ENCODE measurements around the gene UCKL1.

Gene UCKL1

GRCh38 chr20:63891061-63892002 lies 64.9 kb downstream of the UCKL1 start:
- Mint-ChIP-seq H3K27ac (no peak overlapping the region), H3K9me3 (no peaks in the 10 kb centered on the region), H3K27me3 (ENCODE audit: low read depth) (no peaks in the 10 kb centered on the region), H3K4me1 (ENCODE audit: low read depth) (peaks cover 12% of the 10 kb centered on the region), H3K36me3 (ENCODE audit: low read depth) (peaks cover 25% of the 10 kb centered on the region), H3K4me3 (no peak overlapping the region)

GRCh38 chr20:63890616-63891015 lies 65.6 kb downstream of the UCKL1 start:
- Mint-ChIP-seq H3K36me3 (ENCODE audit: low read depth) (peaks cover 20% of the 10 kb centered on the region), H3K4me3 (no peak overlapping the region), H3K27me3 (ENCODE audit: low read depth) (no peaks in the 10 kb centered on the region), H3K4me1 (ENCODE audit: low read depth) (peaks cover 6% of the 10 kb centered on the region), H3K27ac (no peak overlapping the region), H3K9me3 (no peaks in the 10 kb centered on the region)

- H3K9me3 Mint-ChIP-seq, result no peaks in the 10 kb centered on the region
- peaks cover 20% of the 10 kb centered on the region for H3K36me3 Mint-ChIP-seq (ENCODE audit: low read depth)
- peaks cover 6% of the 10 kb centered on the region for H3K4me1 Mint-ChIP-seq (ENCODE audit: low read depth)
- no peak overlapping the region for H3K4me3 Mint-ChIP-seq
- H3K27ac Mint-ChIP-seq, result no peak overlapping the region
- H3K27me3 Mint-ChIP-seq (ENCODE audit: low read depth), result no peaks in the 10 kb centered on the region
Observed at GRCh38 chr20:63890201-63890576, 66.0 kb downstream of the UCKL1 start.
